HG03439 (cell line): ENCODE data around the gene P2RY4.
"Not testable (repeated sequence)": the region's sequence is repeated elsewhere in the genome, so short reads cannot be mapped to it uniquely, and the experiment has no call there.

Source experiments
- ATAC-seq: cut with Tn5 transposase; IDR thresholded peaks from one replicate; pipeline ENCODE4 v1.9.1; 2021; ENCODE audit warnings: mild to moderate bottlenecking, moderate library complexity; ENCODE audit not compliant: unreplicated experiment

The P2RY4 gene

GRCh38 chrX:70260104-70260503 lies at the start of gene P2RY4:
Gene P2RY4 (minus strand): TSS chrX:70260204. CDS start chrX:70259624, 580 bp downstream.
- ATAC-seq: no peak

- ATAC-seq: no peak
Observed at GRCh38 chrX:70301716-70302115, 41.7 kb upstream of the P2RY4 start.

DNA sequence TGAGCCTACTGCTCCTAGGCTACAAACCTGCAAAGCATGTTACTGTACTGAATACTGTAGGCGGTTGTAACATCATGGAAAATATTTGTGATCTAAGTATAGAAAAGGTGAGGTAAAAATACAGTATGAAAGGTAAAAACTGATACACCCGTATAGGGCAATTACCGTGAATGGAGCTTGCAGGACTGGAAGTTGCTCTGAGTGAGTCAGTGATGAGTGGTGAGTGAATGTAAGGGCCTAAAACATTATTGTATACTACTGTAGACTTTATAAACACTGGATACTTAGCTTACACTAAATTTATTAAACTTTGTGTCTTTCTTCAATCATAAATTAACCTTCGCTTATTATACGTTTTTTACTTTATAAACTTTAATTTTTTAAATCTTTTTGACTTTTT lies 33.6 kb upstream of the P2RY4 start:
- ATAC-seq: no peak

DNA sequence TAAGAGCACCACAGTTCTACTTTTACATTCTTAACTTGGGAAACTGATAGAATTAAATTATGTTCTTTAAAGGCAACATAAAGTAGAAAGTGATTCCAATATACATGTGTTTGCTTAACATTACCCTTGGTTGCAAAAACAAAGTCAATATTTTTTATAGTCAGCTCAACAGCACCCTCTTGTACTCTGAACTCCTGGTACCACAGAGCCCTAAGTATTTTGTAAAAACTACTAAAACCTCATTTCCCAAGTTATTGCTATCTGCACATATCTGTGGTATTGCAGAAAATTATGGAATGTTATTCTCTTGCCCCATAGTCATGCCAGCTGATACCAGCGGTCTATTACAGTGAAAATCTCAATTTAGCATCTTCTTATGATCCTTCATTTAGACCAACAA lies 32.8 kb upstream of the P2RY4 start:
- ATAC-seq: no peak

- ATAC-seq: peak; percentile 95
Observed at GRCh38 chrX:70289793-70290770, 30.1 kb upstream of the P2RY4 start, which contains the start of the genes KIF4A and PDZD11. Gene KIF4A (plus strand): TSS chrX:70290104. CDS start chrX:70290459, 355 bp downstream. Gene PDZD11 (minus strand): TSS chrX:70289927. CDS start chrX:70289341, 586 bp downstream.

GRCh38 chrX:70289168-70289792 lies 29.3 kb upstream of the P2RY4 start:
- no peak for ATAC-seq

DNA sequence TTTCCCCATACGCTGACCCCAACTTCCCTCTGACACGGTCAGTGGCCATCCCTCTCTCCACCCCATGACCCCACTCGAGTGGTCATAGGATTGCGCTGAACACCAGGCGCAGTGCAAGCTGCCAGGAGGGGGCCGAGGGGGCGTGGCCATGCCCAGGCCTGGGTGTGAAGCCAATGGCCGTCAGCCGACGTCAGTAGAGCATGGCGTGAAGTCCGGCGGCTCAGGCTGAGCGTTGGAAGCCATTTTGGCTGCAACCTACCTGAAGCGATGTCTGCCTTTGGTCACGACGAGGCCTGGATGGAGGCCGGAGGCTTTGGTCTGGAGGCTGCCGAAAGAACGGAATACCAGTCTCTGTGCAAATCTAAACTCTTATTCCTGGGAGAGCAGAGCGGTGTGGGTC lies 21.9 kb upstream of the P2RY4 start, which contains the start of gene RAB41:
RAB41 (plus strand) TSS at position 222 of the 400 bp plus-strand sequence; CDS start at position 268, 46 bp downstream.
- no peak for ATAC-seq

DNA sequence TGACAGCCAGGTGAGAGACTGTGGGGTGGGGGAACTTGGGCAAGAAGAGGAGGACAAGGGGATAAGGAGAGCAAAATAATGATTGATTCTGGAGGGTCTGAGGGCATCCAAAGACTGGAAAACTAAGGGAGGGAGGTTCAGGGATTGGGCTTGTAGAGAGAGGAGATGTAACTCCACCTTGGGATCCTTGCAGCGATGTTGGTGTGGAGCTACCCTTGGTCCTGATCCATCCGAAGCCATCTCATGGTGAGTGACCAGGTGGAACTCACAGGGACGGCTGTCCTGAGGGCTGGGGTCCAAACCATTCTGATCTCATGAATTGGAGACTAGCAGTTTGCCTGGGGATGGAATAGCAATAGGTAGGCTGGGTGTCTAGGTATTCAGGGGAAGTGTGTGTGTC lies 20.6 kb upstream of the P2RY4 start:
- no peak for ATAC-seq

GRCh38 chrX:70279081-70279480 lies 19.1 kb upstream of the P2RY4 start:
- ATAC-seq: no peak

DNA sequence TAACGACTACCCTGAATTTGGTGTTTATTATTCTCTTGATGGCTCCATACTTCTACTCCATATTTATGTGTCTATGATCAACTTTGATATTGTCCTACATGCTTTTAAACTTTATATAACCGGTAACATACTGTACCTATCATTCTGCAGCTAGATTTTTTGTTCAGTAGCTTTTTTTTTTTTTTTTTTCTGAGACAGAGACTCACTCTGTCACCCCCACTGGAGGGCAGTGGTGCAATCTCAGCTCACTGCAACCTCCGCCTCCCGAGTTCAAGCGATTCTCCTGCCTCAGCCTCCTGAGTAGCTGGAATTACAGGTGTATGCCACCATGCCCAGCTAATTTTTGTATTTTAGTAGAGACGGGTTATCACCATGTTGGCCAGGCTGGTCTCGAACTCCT lies 14.0 kb upstream of the P2RY4 start:
- ATAC-seq: not testable (repeated sequence)

GRCh38 chrX:70268034-70268433 lies 8.0 kb upstream of the P2RY4 start, which contains the start of gene ARR3:
Gene ARR3 (plus strand): TSS chrX:70268334. CDS start chrX:70269386, 1,052 bp downstream.
- no peak for ATAC-seq

GRCh38 chrX:70264784-70265183 lies 4.8 kb upstream of the P2RY4 start:
- no peak for ATAC-seq

GRCh38 chrX:70262952-70263567 lies 3.1 kb upstream of the P2RY4 start:
- peak; percentile 58 for ATAC-seq

- ATAC-seq: no peak
Observed at GRCh38 chrX:70257423-70258288, 2.3 kb downstream of the P2RY4 start.

- no peak for ATAC-seq
Observed at GRCh38 chrX:70255452-70255851, 4.6 kb downstream of the P2RY4 start.

GRCh38 chrX:70254909-70255308 lies 5.1 kb downstream of the P2RY4 start:
- no peak for ATAC-seq

GRCh38 chrX:70254063-70254400 lies 6.0 kb downstream of the P2RY4 start:
- no peak for ATAC-seq

- ATAC-seq: no peak
Observed at GRCh38 chrX:70253377-70254062, 6.5 kb downstream of the P2RY4 start.

DNA sequence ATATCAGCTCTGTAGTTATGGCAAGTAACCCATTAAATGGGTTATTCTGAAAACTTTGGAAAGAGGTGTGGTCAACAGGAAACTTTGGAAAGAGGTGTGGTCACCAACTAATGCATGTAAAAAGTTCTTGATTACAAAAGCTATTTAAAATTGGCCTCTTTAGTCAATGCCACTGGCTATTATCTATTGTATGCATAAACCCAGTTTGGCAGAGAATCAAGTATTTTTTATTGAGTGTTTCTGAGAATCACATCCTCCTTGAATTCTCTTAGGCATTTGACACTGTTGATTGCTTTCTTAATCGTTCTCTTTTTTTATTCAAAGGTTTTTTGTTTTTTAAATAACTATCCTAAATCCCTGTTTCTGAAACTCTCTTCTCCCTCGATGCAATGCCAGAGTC lies 7.5 kb downstream of the P2RY4 start:
- ATAC-seq: no peak

- no peak for ATAC-seq
Observed at GRCh38 chrX:70247252-70247651, 12.8 kb downstream of the P2RY4 start.
